BLaER1 (cell line): Measurements from ENCODE around the gene HTT.

ENCODE experiments used
- H3K27ac ChIP-seq: shearing (Covaris generic); formaldehyde crosslinking; 2 replicates; pipeline ENCODE4 v1.8.1; 2022
- H3K27me3 ChIP-seq: shearing (Covaris generic); formaldehyde crosslinking; 2 replicates; pipeline ENCODE4 v1.8.1; 2022
- H3K36me3 ChIP-seq: shearing (Covaris generic); formaldehyde crosslinking; 2 replicates; pipeline ENCODE4 v1.8.1; 2022
- H3K4me1 ChIP-seq: shearing (Covaris generic); formaldehyde crosslinking; 2 replicates; pipeline ENCODE4 v1.8.1; 2022
- H3K4me2 ChIP-seq: shearing (Covaris generic); formaldehyde crosslinking; 2 replicates; pipeline ENCODE4 v1.8.1; 2022
- H3K4me3 ChIP-seq: shearing (Covaris generic); formaldehyde crosslinking; 2 replicates; pipeline ENCODE4 v1.8.1; 2022
- H3K9ac ChIP-seq: shearing (Covaris generic); formaldehyde crosslinking; 2 replicates; pipeline ENCODE4 v1.8.1; 2022
- H3K9me3 ChIP-seq: shearing (Covaris generic); formaldehyde crosslinking; 2 replicates; pipeline ENCODE4 v1.8.1; 2022
- H4K20me1 ChIP-seq: shearing (Covaris generic); formaldehyde crosslinking; 2 replicates; pipeline ENCODE4 v1.8.1; 2022
- Cebpa-rat ChIP-seq: shearing (Covaris generic); IDR thresholded peaks from 2 replicates; pipeline ENCODE4 v1.8.1; 2022

Gene HTT

DNA sequence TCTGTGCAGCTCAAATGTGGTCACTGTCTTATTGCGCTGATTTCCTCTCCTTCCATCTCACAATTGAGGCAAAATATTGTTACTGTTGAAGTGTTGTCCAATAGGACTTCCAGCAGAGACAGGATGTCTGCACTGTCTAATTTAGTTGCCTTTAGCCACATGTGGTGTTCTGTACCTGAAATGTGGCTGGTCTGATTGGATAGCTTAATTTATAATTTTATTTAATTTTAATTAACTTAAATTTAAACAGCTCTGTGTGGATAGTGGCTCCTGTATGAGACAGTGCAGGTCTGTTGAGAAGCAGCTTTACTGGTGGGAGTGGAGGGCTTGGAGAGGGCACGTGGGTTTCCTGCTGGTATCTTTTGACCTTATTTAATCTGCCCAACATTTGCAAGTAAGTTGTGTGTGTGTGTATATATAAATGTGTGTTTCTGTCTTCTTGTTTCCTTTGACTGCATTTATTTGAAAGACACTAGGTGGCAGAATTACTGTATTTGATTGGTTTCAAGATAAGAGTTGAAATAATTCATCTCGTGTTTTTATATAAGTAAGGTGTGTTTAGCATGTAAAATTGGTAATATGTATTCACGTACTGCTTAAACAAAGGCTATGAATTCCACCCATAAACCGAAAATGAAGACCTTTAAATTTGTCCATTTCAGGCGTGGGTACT, 119.2 kb downstream of the HTT start:
- peaks cover 17% of the 10 kb centered on the region for H3K4me1 ChIP-seq
- peaks cover 8% of the 10 kb centered on the region; the same call in 1 of the 2 replicates for H4K20me1 ChIP-seq
- H3K4me3 ChIP-seq: no peak overlapping the region
- no peak overlapping the region for H3K9ac ChIP-seq
- H3K4me2 ChIP-seq: no peak overlapping the region
- no peaks in the 10 kb centered on the region for H3K27me3 ChIP-seq
- H3K9me3 ChIP-seq: no peaks in the 10 kb centered on the region
- H3K36me3 ChIP-seq: peaks cover 78% of the 10 kb centered on the region
- TF ChIP-seq Cebpa-rat: no peak
- H3K27ac ChIP-seq: no peak overlapping the region

DNA sequence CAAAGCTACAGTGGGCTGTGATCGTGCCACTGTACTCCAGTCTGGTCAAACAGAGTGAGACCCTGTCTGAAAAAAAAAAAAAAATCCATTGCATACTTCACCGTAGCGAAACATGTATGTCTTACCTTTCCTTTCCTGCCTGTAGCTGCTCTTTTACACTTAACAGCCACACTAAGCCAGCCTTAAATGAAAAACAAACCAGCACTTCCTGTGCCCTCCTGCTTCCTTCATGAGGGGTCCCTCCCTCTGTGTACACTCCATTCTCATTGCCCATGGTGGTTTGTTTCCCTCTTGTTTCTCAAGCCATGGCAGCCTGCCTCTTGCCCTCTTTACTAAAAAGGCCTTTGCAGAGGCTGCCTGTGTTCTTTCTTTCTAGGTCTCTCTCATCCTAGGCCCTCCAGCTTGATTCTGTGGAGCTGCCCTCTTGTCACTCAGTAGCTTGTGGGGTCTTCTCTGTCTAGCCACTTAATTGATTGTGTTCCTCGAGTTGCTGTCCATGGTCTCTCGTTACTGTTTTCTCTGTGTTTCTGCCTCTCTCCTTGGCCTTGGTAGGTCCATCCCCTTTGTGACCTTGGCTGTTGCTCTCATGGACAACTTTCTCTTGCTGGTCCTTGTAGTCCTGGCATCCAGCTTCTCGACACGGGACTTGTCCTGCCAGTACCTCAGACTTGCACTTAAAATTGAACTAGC, 122.3 kb downstream of the HTT start:
- H3K36me3 ChIP-seq: peaks cover 79% of the 10 kb centered on the region
- no peaks in the 10 kb centered on the region for H3K9me3 ChIP-seq
- no peaks in the 10 kb centered on the region for H3K27me3 ChIP-seq
- TF ChIP-seq Cebpa-rat: no peak
- H3K4me3 ChIP-seq: no peak overlapping the region
- H3K4me2 ChIP-seq: peak overlapping the region; percentile 6; the same call in 1 of the 2 replicates
- peaks cover 43% of the 10 kb centered on the region for H3K4me1 ChIP-seq
- H3K9ac ChIP-seq: no peak overlapping the region
- H3K27ac ChIP-seq: no peak overlapping the region
- H4K20me1 ChIP-seq: peaks cover 8% of the 10 kb centered on the region; the same call in 1 of the 2 replicates

DNA sequence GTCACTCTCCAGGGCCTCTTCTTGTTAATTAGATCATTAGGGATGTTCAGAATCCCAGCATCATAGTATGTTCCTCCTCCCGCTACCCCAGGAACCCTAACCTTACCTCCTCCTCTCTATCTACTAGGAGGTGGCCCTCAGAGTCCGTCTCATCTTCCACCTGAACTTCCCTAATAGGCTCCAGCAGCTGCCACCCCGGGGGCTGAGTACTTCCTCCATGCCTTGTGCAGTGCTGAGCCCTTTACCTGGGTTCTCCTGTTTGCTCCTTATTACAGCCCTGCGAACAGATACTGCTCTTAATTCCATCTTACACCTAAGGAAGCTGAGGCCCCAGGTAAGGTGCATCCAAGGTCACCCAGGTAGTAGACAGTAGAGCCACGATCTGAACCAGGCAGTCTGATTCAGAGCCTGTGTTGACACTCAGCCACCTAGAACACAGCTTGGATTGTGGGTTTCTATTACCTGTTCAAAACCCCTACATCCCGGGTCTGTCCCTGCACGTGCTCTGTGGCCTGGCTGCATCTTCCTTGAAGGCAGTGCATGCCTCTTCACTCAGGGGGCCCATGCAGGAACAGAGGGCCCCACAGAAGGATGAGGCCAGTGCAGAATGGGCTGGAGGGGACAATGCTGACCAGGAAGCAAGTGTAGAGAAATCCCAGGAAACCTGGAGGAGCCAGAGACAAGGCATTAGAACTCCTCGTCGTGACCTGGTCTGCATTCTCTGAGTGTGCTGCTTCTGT, 123.1 kb downstream of the HTT start:
- peaks cover 8% of the 10 kb centered on the region; the same call in 1 of the 2 replicates for H4K20me1 ChIP-seq
- H3K36me3 ChIP-seq: peaks cover 74% of the 10 kb centered on the region
- no peak for TF ChIP-seq Cebpa-rat
- no peak overlapping the region for H3K4me2 ChIP-seq
- no peak overlapping the region for H3K9ac ChIP-seq
- H3K9me3 ChIP-seq: no peaks in the 10 kb centered on the region
- no peak overlapping the region for H3K4me3 ChIP-seq
- no peaks in the 10 kb centered on the region for H3K27me3 ChIP-seq
- no peak overlapping the region for H3K27ac ChIP-seq
- peaks cover 45% of the 10 kb centered on the region for H3K4me1 ChIP-seq

DNA sequence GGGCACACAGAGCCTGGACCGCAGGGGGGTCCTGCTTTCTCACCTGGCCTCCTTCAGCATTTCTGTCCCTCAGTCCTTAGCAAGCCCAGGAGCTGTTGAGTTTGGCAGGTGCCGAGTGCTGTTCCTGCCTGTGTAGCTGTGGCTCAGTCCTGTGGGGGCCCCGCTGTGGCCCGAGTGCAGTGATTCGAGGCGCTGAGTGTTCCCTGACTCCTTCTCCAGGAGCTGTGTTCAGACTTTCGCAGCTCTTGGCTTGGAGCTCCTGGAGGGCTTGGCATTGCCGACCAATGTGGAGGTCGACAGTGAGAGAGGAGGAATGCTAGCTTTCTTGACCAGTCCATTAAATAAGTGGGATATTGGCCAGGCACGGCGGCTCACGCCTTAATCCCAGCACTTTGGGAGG, 124.4 kb downstream of the HTT start:
- Histone ChIP-seq H3K4me1 (peaks cover 59% of the 10 kb centered on the region), H4K20me1 (peaks cover 8% of the 10 kb centered on the region; the same call in 1 of the 2 replicates), H3K36me3 (peaks cover 70% of the 10 kb centered on the region), H3K4me2 (no peak overlapping the region), H3K27ac (0 out of 2 replicates have a peak overlapping the region, but pooled peaks have one; percentile 7), H3K9me3 (no peaks in the 10 kb centered on the region), H3K4me3 (no peak overlapping the region), H3K9ac (no peak overlapping the region), H3K27me3 (no peaks in the 10 kb centered on the region)
- no peak for TF ChIP-seq Cebpa-rat

DNA sequence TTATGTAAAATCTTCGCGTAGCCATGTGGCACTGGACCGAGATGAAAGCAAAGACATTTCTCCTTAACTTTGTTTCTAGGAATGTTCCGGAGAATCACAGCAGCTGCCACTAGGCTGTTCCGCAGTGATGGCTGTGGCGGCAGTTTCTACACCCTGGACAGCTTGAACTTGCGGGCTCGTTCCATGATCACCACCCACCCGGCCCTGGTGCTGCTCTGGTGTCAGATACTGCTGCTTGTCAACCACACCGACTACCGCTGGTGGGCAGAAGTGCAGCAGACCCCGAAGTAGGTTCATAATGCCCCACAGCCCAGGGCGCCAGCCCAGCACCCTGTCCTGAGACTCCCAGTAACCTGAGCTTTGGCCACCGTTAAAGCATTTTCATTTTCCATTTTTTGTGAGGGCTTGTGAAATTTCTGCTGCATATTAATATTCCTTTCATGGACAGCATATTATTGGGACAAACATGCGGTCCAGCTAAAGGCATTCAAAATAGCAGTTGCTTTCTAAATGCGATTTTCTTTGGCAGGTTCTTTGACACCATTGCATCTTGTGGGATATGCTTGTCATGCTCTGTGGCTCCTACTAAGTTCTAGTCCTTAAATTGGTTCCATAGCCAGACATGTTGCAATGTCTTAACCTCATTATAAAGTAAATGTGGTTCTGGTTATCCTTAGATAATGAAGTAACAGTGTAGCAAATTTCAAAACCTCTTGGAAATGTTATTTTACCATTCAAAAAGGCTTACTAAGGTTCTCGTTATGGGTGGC, 125.4 kb downstream of the HTT start:
- Histone ChIP-seq H4K20me1 (peaks cover 3% of the 10 kb centered on the region; the same call in 1 of the 2 replicates), H3K27me3 (no peaks in the 10 kb centered on the region), H3K4me3 (no peak overlapping the region), H3K9me3 (no peaks in the 10 kb centered on the region), H3K36me3 (peaks cover 63% of the 10 kb centered on the region), H3K4me1 (peaks cover 68% of the 10 kb centered on the region), H3K4me2 (no peak overlapping the region), H3K27ac (no peak overlapping the region), H3K9ac (no peak overlapping the region)
- no peak for TF ChIP-seq Cebpa-rat

DNA sequence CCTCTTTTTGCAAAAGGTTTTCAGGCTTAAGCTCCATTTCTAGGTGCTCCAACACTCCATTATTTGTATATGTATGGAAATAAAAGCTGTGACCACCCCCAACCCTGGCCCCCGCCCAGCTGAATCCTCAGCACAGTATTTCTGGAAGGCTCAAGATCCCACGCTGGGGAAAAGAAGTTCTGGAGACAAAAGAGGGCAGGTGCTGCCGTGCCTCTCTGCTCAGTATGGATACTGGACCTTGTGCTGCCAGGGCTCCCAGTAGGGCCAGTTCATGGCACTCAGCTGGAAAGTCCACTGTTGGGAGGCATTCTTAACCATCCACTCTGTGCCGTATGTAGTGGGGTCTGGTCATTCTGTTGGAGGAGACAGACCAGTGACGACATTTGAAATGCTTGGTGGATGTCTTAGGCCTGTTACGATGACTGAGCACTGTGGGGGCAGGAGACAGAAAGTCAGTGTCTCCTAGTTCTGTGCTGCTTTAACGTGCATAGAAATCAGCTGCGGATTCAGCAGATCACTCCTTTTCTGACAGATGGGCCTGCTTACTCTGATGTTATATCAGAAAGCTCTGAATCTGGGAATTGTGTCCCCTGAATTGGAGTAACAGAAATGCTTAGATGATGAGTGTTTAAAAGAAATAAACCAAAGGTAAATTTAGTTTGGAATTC, 126.1 kb downstream of the HTT start:
- Histone ChIP-seq H3K4me2 (peak overlapping the region; percentile 71), H3K9me3 (no peaks in the 10 kb centered on the region), H3K4me1 (peaks cover 71% of the 10 kb centered on the region), H4K20me1 (no peaks in the 10 kb centered on the region), H3K27me3 (no peaks in the 10 kb centered on the region), H3K4me3 (no peak overlapping the region), H3K36me3 (peaks cover 56% of the 10 kb centered on the region), H3K27ac (peak overlapping the region; percentile 56; the same call in 1 of the 2 replicates), H3K9ac (0 out of 2 replicates have a peak overlapping the region, but pooled peaks have one; percentile 11)
- no peak for TF ChIP-seq Cebpa-rat

DNA sequence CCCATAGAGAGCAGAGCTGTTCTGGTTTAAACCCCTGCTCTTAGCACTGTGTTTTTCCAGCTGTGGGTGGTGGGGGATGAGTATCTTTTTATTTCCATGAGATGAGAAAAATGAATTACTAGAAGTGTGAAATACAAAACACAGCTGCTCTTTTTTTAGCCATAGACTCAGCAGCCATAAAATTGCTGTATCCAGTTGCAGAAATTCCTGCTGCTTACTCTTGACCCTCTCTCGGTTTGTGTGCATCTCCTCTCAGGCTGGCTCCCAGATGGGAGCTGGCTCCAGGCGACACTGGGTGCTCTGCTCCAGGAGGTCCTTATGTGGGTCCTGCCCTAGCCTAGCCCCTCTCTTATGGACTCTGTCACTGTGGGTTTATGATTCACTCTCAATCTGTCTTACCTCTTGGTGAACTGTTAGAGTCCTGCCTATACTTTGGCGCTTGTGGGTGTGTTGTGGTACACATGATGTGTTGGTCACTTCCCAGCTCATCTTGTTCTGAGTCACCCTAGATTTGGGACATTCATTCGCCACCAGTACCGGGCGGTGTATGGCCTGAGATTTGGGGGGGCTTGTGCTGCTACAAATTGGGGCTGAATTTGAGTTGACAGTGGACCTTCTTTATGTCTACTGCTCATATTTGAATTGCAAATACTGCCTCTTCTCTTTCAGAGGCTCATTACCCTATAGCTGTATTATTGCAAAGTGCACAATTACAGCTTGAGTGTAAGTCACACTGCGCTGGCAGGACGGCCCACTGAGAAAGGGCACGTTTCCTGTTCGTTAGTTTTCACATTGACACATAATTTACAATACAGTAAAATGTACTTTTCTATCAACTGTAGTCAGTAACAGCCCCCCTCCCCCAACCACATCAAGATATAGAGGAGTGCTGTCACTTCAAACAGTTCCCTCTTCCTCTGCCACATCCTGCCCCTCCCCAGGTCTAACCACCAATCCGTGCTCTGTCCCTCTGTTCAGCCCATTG, 127.5 kb downstream of the HTT start:
- Histone ChIP-seq H3K27me3 (no peaks in the 10 kb centered on the region), H3K9me3 (no peaks in the 10 kb centered on the region), H3K36me3 (peaks cover 54% of the 10 kb centered on the region), H3K9ac (peak overlapping the region; percentile 11; the same call in 1 of the 2 replicates), H3K27ac (peak overlapping the region; percentile 56), H3K4me3 (no peak overlapping the region), H4K20me1 (no peaks in the 10 kb centered on the region), H3K4me1 (peaks cover 60% of the 10 kb centered on the region), H3K4me2 (peak overlapping the region; percentile 71)
- no peak for TF ChIP-seq Cebpa-rat
